D341Med (cell line): Measurements from ENCODE around the gene GPX6.
"Not testable (repeated sequence)": the region's sequence is repeated elsewhere in the genome, so short reads cannot be mapped to it uniquely, and the experiment has no call there.

Source experiments
- DNase-seq: peaks from one replicate; pipeline ENCODE4 v3.0.0; 2012; ENCODE audit warnings: low spot score

GPX6 gene

GRCh38 chr6:28480253-28480932 is 35.2 kb downstream of the GPX6 start:
- no peak for DNase-seq

DNA sequence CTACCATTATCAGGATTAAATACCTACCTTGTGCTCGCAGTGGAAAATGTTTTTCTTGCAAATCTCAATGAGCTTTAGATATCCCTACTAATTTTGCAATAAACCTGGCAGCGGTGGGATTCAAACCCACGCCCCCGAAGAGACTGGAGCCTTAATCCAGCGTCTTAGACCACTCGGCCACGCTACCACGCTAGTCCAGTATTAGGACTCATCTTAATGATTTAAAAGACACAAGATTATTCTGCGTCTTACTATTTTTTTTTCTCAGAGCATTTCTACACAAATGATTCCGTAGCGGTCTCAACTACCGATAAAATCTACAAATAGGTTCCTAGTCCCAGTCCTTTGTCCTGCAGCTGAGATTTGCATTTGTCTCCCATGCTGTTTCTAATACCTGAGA is 37.1 kb downstream of the GPX6 start:
- DNase-seq, result no peak

DNA sequence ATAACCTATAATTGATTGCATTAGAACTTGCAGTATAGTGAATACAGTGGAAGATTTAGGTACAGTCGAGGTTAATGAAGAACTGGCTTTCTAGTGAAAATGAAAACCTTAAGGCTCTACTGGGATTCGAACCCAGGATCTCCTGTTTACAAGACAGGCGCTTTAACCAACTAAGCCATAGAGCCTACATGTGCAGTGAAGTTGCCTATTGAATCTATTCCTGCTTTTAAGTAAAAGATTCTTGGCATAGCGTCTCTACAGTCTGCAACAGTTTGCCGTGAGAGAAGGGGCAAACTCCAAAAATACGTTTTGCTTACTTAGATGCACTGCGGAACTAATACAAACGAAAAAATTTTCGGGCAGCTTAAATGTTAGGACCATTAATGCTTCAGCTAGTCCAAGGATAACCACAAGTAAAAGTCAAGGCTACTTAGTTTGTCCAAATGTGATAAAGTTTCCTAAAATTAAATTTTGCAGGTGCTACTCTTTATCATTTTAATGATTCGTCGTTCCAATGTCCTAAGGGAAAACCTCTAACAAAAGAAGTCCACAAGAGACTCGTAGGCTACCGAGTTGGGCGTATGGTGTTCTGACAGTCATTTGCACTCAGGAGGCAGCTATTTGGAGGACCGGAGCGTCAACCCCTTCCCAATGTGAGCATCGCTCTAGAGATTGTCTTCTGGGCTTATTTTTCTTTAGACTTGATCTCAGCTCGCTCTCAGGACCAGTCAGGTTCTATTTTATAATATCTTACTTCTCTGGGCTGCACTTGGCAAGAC is 41.0 kb downstream of the GPX6 start:
- peak; percentile 37 for DNase-seq

DNA sequence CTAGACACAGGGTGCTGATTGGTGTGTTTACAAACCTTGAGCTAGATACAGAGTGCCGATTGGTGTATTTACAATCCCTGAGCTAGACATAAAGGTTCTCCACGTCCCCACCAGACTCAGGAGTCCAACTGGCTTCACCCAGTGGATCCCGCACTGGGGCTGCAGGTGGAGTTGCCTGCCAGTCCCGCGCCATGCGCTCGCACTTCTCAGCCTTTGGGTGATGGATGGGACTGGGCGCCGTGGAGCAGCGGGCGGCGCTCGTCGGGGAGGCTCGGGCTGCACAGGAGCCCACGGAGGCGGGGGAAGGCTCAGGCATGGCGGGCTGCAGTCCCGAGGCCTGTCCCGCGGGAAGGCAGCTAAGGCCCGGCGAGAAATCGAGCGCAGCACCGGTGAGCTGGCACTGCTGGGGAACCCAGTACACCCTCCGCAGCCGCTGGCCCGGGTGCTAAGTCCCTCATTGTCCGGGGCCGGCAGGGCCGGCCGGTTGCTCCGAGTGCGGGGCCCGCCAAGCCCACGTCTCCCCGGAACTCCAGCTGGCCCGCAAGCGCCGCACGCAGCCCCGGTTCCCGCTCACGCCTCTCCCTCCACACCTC is 46.3 kb downstream of the GPX6 start:
- DNase-seq, result not testable (repeated sequence)

- no peak for DNase-seq
Measured at GRCh38 chr6:28468056-28468455, 47.5 kb downstream of the GPX6 start.

- DNase-seq, result no peak
Measured at GRCh38 chr6:28462401-28462800, 53.2 kb downstream of the GPX6 start.

GRCh38 chr6:28458568-28458967 is 57.0 kb downstream of the GPX6 start:
- DNase-seq, result no peak
